ENCODE data around the gene TNMD.

TNMD gene

DNA sequence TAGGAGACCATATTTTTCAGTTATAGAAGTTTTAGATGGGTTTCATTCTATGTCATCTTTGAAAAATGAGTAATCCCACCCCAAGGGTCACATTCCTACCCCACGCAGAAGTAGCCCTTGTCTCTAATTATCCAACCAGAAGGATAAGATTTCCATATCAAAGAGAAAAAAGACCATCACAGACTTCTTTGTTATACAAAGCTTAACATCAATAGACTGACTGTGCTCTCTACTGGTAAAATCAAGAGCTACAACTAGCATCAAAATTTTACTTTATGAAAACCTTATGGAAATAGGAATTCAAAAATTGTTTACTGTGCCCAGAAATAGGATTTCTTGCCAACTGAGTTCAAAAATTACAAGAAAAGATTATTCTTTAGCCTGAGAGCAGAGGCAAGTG is 24.9 kb downstream of the TNMD start:
- TF ChIP-seq, protein P1, sequence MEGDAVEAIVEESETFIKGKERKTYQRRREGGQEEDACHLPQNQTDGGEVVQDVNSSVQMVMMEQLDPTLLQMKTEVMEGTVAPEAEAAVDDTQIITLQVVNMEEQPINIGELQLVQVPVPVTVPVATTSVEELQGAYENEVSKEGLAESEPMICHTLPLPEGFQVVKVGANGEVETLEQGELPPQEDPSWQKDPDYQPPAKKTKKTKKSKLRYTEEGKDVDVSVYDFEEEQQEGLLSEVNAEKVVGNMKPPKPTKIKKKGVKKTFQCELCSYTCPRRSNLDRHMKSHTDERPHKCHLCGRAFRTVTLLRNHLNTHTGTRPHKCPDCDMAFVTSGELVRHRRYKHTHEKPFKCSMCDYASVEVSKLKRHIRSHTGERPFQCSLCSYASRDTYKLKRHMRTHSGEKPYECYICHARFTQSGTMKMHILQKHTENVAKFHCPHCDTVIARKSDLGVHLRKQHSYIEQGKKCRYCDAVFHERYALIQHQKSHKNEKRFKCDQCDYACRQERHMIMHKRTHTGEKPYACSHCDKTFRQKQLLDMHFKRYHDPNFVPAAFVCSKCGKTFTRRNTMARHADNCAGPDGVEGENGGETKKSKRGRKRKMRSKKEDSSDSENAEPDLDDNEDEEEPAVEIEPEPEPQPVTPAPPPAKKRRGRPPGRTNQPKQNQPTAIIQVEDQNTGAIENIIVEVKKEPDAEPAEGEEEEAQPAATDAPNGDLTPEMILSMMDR (IDR thresholded peaks at IDR 0.05): no peak
- H3K9me3 ChIP-seq: no peaks in the 10 kb centered on the region
- no peaks in the 10 kb centered on the region for H3K36me3 ChIP-seq
- H3K27ac ChIP-seq: no peak overlapping the region
- no peaks in the 10 kb centered on the region for H3K4me1 ChIP-seq (ENCODE audit: control insufficient read depth in 1 of 2, insufficient read depth in 1 of 2, low read depth in 1 of 2, low read length in 1 of 2)
- peaks cover 38% of the 10 kb centered on the region for H3K27me3 ChIP-seq
- H3K4me3 ChIP-seq (ENCODE audit: low read depth in 1 of 2, low read length in 1 of 2): no peak overlapping the region

GRCh38 chrX:100611951-100612350 is 27.2 kb downstream of the TNMD start:
- Histone ChIP-seq H3K27me3 (peaks cover 25% of the 10 kb centered on the region), H3K4me3 (ENCODE audit: low read depth in 1 of 2, low read length in 1 of 2) (no peak overlapping the region), H3K27ac (no peak overlapping the region), H3K9me3 (no peaks in the 10 kb centered on the region), H3K4me1 (ENCODE audit: control insufficient read depth in 1 of 2, insufficient read depth in 1 of 2, low read depth in 1 of 2, low read length in 1 of 2) (no peaks in the 10 kb centered on the region), H3K36me3 (no peaks in the 10 kb centered on the region)
- TF ChIP-seq, protein P1 (IDR thresholded peaks at IDR 0.05): no peak

DNA sequence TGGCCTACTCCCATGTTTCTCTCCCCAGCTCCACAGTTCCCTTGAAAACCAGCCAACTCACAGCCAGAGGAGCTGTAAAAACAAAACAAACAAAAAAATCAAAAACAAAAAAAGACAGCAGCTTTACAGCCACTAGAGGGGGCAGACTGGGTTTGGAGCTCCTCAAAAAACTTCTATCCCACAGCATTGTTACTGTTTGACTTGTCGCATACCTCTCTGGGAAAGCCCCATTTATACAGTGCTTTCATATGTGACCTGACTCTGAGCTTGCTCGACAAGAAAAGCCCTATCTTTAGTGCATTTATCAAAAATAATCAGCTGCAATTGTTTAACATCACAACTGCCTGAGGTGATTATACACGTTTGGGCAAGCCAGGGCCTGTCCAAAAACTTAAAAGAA is 30.3 kb downstream of the TNMD start:
- Histone ChIP-seq H3K4me3 (ENCODE audit: low read depth in 1 of 2, low read length in 1 of 2) (no peak overlapping the region), H3K27me3 (peaks cover 15% of the 10 kb centered on the region), H3K9me3 (no peaks in the 10 kb centered on the region), H3K36me3 (no peaks in the 10 kb centered on the region), H3K4me1 (ENCODE audit: control insufficient read depth in 1 of 2, insufficient read depth in 1 of 2, low read depth in 1 of 2, low read length in 1 of 2) (no peaks in the 10 kb centered on the region), H3K27ac (no peak overlapping the region)
- TF ChIP-seq, protein P1 (IDR thresholded peaks at IDR 0.05): no peak

DNA sequence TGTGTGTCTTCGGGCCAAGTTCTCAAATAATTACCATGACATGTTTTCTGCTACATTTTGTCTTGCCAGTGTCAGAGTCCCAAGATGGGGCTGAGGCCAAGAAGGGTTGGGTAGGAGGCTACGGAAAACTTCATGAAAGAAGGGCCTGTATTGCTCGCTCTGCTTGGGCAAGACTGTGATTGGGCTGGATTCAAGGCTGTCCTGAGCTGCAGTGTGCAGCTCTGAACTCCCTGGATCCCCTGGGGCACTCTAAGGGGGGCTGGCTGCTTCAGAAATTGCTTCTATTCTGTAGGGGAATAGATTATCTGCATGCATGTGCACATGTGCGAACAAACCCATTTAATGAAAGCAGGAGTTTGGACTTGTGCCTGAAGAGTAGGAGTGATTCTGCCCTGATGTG is 38.3 kb downstream of the TNMD start:
- TF ChIP-seq, protein P1 (IDR thresholded peaks at IDR 0.05): no peak
- H3K4me1 ChIP-seq (ENCODE audit: control insufficient read depth in 1 of 2, insufficient read depth in 1 of 2, low read depth in 1 of 2, low read length in 1 of 2): no peaks in the 10 kb centered on the region
- peaks cover 19% of the 10 kb centered on the region for H3K27me3 ChIP-seq
- H3K27ac ChIP-seq: no peak overlapping the region
- H3K36me3 ChIP-seq: no peaks in the 10 kb centered on the region
- no peaks in the 10 kb centered on the region for H3K9me3 ChIP-seq
- no peak overlapping the region for H3K4me3 ChIP-seq (ENCODE audit: low read depth in 1 of 2, low read length in 1 of 2)

DNA sequence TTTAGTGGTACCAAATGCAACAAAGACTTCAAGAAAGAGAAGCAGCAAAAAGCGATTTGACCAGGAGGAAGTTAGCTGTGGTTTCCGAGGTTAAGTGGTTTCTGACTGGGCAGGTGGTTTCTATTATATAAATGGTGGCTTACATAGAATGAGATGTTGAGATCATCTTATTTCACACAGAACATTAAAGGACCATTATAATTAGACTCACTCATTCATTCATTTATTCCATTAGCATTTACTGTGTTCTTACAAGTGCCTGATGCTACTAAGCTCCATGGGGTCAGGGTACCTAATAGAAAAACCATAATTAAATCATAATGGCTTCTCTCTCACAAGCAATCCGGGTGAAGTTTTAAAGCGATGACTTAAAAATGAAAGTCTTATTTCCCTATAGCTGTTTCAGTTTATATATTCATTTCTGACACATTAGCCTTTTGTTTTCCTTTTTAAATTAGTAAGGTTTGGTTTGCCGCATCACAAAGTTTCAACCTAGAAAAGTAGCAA is 41.3 kb downstream of the TNMD start:
- Histone ChIP-seq H3K4me3 (ENCODE audit: low read depth in 1 of 2, low read length in 1 of 2) (no peak overlapping the region), H3K4me1 (ENCODE audit: control insufficient read depth in 1 of 2, insufficient read depth in 1 of 2, low read depth in 1 of 2, low read length in 1 of 2) (no peaks in the 10 kb centered on the region), H3K27me3 (peaks cover 32% of the 10 kb centered on the region), H3K27ac (no peak overlapping the region), H3K9me3 (no peaks in the 10 kb centered on the region), H3K36me3 (no peaks in the 10 kb centered on the region)
- TF ChIP-seq, protein P1 (IDR thresholded peaks at IDR 0.05): no peak

GRCh38 chrX:100635040-100635439 is 50.3 kb downstream of the TNMD start:
- Histone ChIP-seq H3K4me1 (ENCODE audit: control insufficient read depth in 1 of 2, insufficient read depth in 1 of 2, low read depth in 1 of 2, low read length in 1 of 2) (no peaks in the 10 kb centered on the region), H3K27me3 (peaks cover 80% of the 10 kb centered on the region), H3K27ac (no peak overlapping the region), H3K4me3 (ENCODE audit: low read depth in 1 of 2, low read length in 1 of 2) (no peak overlapping the region), H3K36me3 (no peaks in the 10 kb centered on the region), H3K9me3 (no peaks in the 10 kb centered on the region)
- TF ChIP-seq, protein P1 (IDR thresholded peaks at IDR 0.05): no peak

Data from neutrophil (primary cell).